Left colon (tissue), 2 donors: ENCODE data around the gene KANSL1. TPM values are rescaled to one million over a fixed set of nuclear protein-coding genes. Genes with fewer than 3 reads are reported as not detected.

Source experiments
- ATAC-seq: fragments of 200-7000 bp; cut with Tn5 transposase; one replicate; pipeline ENCODE4 v1.9.1; 2020; ENCODE audit warnings: mild to moderate bottlenecking, moderate library complexity
- DNase-seq, 2 donors: peaks; one replicate each; pipeline ENCODE4 v3.0.0-alpha.2; 2020
- intact Hi-C, 2 donors: fragments of 100-400 bp; cut with DNase I in 1 of 2; cut with micrococcal nuclease in 1 of 2; formaldehyde crosslinking; loops; one replicate each; pipeline versions ENCODE4 v1.11.2 to v1.14.0; 2022; cut with DNase I, micrococcal nuclease
- total RNA-seq, 2 donors: library from RNA; stranded (reverse); fragmentation: NEBNext Ultra II Directional; extraction: Animal tissue kit (Norgen Biotek cat#: 25700); gene quantifications; one replicate each; pipeline ENCODE4 v1.2.1, GENCODE V29; 2021
- donor health status: DM: no; HTN: no; CAD: no.
- donor health status: DM: yes; HTN: yes; CAD: no.

Gene KANSL1
- total RNA-seq, 2 donors from 2014 or later = 79.4 to 81.9 TPM

DNA sequence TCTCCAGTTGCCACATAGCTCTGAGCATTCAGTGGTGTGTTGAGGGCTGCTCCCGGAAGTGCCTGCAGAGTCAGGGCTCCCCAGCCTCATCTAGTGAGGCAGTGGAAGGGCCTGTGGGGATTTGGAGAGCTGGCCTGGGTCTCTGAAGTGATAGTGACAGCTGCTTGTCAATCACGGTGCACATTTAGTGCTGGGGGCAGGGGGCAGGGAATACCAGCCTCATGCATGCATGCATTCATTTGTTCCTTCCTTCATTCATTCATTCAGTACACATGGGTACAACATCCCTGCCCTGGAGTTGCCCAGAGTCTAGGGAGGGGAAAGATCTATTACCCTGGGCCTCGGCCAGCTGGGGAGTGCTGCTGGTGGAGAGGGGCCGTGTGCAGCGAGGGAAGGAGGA lies 205.5 kb downstream of the KANSL1 start:
- no peak for DNase-seq
- intact Hi-C loops = no loop called here
- peak; percentile 36 for ATAC-seq

GRCh38 chr17:45986056-45986455 lies 207.2 kb downstream of the KANSL1 start:
- ATAC-seq (no peak), DNase-seq (no peak)
- intact Hi-C loops = no loop called here

- ATAC-seq (no peak), DNase-seq (no peak)
Observed at GRCh38 chr17:45985447-45985846, 207.8 kb downstream of the KANSL1 start.

DNA sequence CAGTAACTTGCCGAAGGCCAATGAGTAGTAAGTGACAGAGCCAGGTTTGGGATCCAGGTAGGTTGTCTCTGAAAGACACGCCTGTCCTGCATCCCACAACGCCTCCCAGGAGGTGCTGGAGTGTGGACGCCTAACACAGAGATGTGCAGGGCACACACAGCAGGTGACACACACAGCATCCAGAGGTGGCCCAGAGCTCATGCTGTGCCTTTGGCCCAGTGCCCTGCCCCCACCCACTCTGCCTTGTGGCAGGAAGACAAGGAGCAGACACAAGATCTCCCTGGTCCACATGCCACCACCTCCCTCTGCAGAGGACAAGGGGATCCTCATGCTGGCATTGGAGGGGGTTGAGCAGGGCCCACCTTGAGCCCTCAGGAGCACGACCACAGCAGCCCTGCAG lies 208.9 kb downstream of the KANSL1 start:
- intact Hi-C loops = no loop called here
- ATAC-seq (no peak), DNase-seq (no peak)

More at GRCh38 chr17:45985447-45985846, 207.8 kb downstream of the KANSL1 start:
- intact Hi-C loops = no loop called here

GRCh38 chr17:45983614-45984310 lies 209.5 kb downstream of the KANSL1 start:
- intact Hi-C loops = no loop called here
- ATAC-seq (no peak), DNase-seq (no peak)

GRCh38 chr17:45982791-45983613 lies 210.2 kb downstream of the KANSL1 start:
- ATAC-seq (no peak), DNase-seq (no peak)
- intact Hi-C loops = no loop called here

GRCh38 chr17:45981306-45981705 lies 211.9 kb downstream of the KANSL1 start:
- DNase-seq (no peak), ATAC-seq (no peak)
- intact Hi-C loops = no loop called here

GRCh38 chr17:45980855-45981254 lies 212.4 kb downstream of the KANSL1 start:
- ATAC-seq (no peak), DNase-seq (no peak)
- intact Hi-C loops = no loop called here

Other genes starting within 250 kb of the KANSL1 start
- gene STH, start 194.2 kb downstream of the KANSL1 start, total RNA-seq = not detected
- gene LRRC37A, start 101.7 kb upstream of the KANSL1 start, total RNA-seq = 1 to 10 TPM; 4.1 to 6.4 TPM
- 10 to 100 TPM; 10.4 to 11.1 TPM for gene ARL17B, start 168.3 kb upstream of the KANSL1 start, total RNA-seq